Thoracic aorta (tissue), 2 donors: ENCODE data around the gene DCHS2. TPM values are rescaled to one million over a fixed set of nuclear protein-coding genes. Genes with fewer than 3 reads are reported as not detected.

Source experiments
- ATAC-seq: fragments of 150-250 bp; one replicate; pipeline ENCODE4 v1.8.0; 2017; ENCODE audit warnings: low read depth; ENCODE audit not compliant: insufficient number of reproducible peaks, low FRiP score
- DNase-seq: peaks from one replicate; pipeline ENCODE4 v3.0.0-alpha.2; 2020; ENCODE audit warnings: low spot score
- H3K27ac ChIP-seq, 2 donors: fragments of 200-600 bp; sonication (generic); 1 replicate in 1 of 2; 2 replicates in 1 of 2; pipeline ENCODE4 v1.5.1; 2016; ENCODE audit warnings: mild to moderate bottlenecking in 2 of 2, moderate library complexity in 2 of 2
- H3K27me3 ChIP-seq: fragments of 200-600 bp; sonication (generic); replicated peaks from 2 replicates; pipeline ENCODE4 v1.6.0; 2016; ENCODE audit warnings: mild to moderate bottlenecking; ENCODE audit not compliant: insufficient read depth
- H3K36me3 ChIP-seq: fragments of 200-600 bp; sonication (generic); one replicate; pipeline ENCODE4 v1.5.1; 2016
- H3K4me1 ChIP-seq, 2 donors: fragments of 200-600 bp; sonication (generic); 1 replicate in 1 of 2; 2 replicates in 1 of 2; pipeline versions ENCODE4 v1.5.1 to v1.6.0; 2016; ENCODE audit warnings: low read depth in 2 of 2, mild to moderate bottlenecking in 1 of 2; ENCODE audit not compliant: control insufficient read depth in 1 of 2
- H3K4me3 ChIP-seq: fragments of 200-600 bp; sonication (generic); 2 replicates; pipeline ENCODE4 v1.5.1; 2016; ENCODE audit warnings: mild to moderate bottlenecking
- H3K9me3 ChIP-seq: fragments of 200-600 bp; sonication (generic); 2 replicates; pipeline ENCODE4 v1.5.1; 2016
- CTCF ChIP-seq: fragments of 200-600 bp; sonication (generic); IDR thresholded peaks from one replicate; pipeline ENCODE4 v1.5.1; 2019; ENCODE audit warnings: antibody characterized with exemption
- total RNA-seq, 2 donors: library from RNA; depleted of rRNA; stranded (reverse); fragments of >200 nt; gene quantifications; one replicate each; pipeline versions ENCODE4 v1.1.0 to v1.2.3, GENCODE V29; 2016

The DCHS2 gene
- total RNA-seq, 2 donors from 2014 or later = 0.35 TPM; not detected in 1

- ATAC-seq (no peak), DNase-seq (no peak)
- Histone ChIP-seq H3K9me3 (no peaks in the 10 kb centered on the region), H3K27ac (no peak overlapping the region), H3K27me3 (no peaks in the 10 kb centered on the region), H3K4me1 (peaks cover 3 to 21% of the 10 kb centered on the region in 2 donors), H3K4me3 (no peak overlapping the region), H3K36me3 (no peaks in the 10 kb centered on the region)
- TF ChIP-seq CTCF = no peak
Measured at GRCh38 chr4:154414796-154415195, 76.8 kb downstream of the DCHS2 start.

DNA sequence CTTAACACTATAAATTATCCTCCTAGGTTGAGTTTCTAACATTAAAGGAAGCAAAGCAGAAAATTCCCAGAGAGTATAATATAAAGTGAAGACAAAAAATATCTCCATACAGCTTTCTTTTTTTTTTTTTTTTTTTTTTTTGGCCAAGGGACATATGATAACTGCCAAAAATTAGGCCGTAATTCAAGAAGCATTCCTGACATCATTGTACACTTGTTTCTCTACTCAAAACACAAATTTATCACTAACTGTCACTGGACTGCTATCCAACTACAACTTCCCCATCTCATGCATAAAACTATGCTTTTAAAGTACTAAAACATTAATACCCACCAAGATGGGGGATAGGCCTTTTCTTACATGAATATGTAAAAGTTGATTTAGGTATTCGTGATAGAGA is 77.2 kb downstream of the DCHS2 start:
- DNase-seq = no peak

DNA sequence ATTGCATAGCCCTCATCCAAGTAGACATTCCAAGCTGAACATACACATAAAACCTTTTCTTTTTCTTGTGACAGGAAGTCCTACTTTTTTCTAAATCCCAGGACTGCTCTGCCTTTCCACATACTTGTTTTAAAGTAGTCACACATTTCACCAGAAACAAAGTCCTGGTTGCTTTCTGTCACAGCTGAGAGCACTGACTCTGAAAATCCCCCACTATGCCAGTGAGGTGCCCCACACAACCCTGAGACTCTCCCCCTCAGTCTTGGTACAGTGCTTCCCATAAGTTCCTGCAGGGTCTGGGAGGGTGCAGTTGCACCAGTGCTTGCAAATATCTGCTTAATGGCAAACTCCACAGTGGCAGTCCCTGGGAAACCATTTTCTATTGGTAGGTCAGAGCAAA is 84.2 kb downstream of the DCHS2 start:
- Histone ChIP-seq H3K27me3 (no peaks in the 10 kb centered on the region), H3K9me3 (no peaks in the 10 kb centered on the region), H3K36me3 (no peaks in the 10 kb centered on the region), H3K4me3 (no peak overlapping the region), H3K27ac (no peak overlapping the region), H3K4me1 (no peaks in the 10 kb centered on the region)
- ATAC-seq (no peak), DNase-seq (no peak)
- TF ChIP-seq CTCF = no peak

More for the DNA sequence above, 77.2 kb downstream of the DCHS2 start:
- H3K4me1 ChIP-seq = peaks cover 3 to 21% of the 10 kb centered on the region in 2 donors
- H3K27me3 ChIP-seq = no peaks in the 10 kb centered on the region
- no peaks in the 10 kb centered on the region for H3K36me3 ChIP-seq
- H3K9me3 ChIP-seq = no peaks in the 10 kb centered on the region
- no peak for ATAC-seq
- H3K4me3 ChIP-seq = no peak overlapping the region
- no peak for TF ChIP-seq CTCF
- H3K27ac ChIP-seq = no peak overlapping the region

GRCh38 chr4:154406018-154406795 is 85.4 kb downstream of the DCHS2 start:
- Histone ChIP-seq H3K9me3 (no peaks in the 10 kb centered on the region), H3K36me3 (no peaks in the 10 kb centered on the region), H3K4me3 (no peak overlapping the region), H3K4me1 (no peaks in the 10 kb centered on the region), H3K27me3 (no peaks in the 10 kb centered on the region), H3K27ac (no peak overlapping the region)
- ATAC-seq = no peak
- no peak for TF ChIP-seq CTCF
- DNase-seq = no peak

- no peaks in the 10 kb centered on the region for H3K9me3 ChIP-seq
- H3K4me3 ChIP-seq = peak overlapping the region; percentile 27
- H3K27me3 ChIP-seq = no peaks in the 10 kb centered on the region
- H3K36me3 ChIP-seq = no peaks in the 10 kb centered on the region
- TF ChIP-seq CTCF = peak; percentile 22
- no peak overlapping the region for H3K27ac ChIP-seq
- ATAC-seq = no peak
- no peaks in the 10 kb centered on the region for H3K4me1 ChIP-seq
- DNase-seq = no peak
Measured at GRCh38 chr4:154399259-154399974, 92.2 kb downstream of the DCHS2 start.
